H1 (cell line): ENCODE results near the gene TTBK2. TPM values are rescaled to one million over a fixed set of nuclear protein-coding genes. Genes with fewer than 3 reads are reported as not detected.

Source experiments
- CTCF ChIA-PET: fragments of 300-600 bp; sonication (Branson Sonifier 250); formaldehyde crosslinking; loops from one replicate; lab custom pipeline; 2021; ENCODE audit not compliant: partially characterized antibody; lab: Charles Lee
- POLR2A ChIA-PET: fragments of 300-600 bp; sonication (Branson Sonifier 250); formaldehyde crosslinking; loops from one replicate; lab custom pipeline; 2021; ENCODE audit warnings: inconsistent platforms; ENCODE audit not compliant: partially characterized antibody; lab: Charles Lee
- DNase-seq, 2 experiments: peaks; one replicate each; pipeline versions ENCODE4 v3.0.0 to v3.0.0-alpha.2; 2010 to 2022; ENCODE audit warnings: low spot score in 2 of 2, low read depth in 1 of 2, mixed read lengths in 1 of 2
- FAIRE-seq: peaks from 2 replicates; lab custom pipeline; 2011; peaks lifted over from hg19 to GRCh38; lab: Jason Lieb, UNC
- H2AFZ ChIP-seq: 2 replicates; pipeline ENCODE4 v1.8.1; 2012; ENCODE audit warnings: low read length, inconsistent platforms
- H2AK5ac ChIP-seq: 2 replicates; pipeline ENCODE4 v1.6.1; 2013; ENCODE audit warnings: low read depth, low read length
- H2BK120ac ChIP-seq: replicated peaks from 2 replicates; pipeline ENCODE3; 2013; ENCODE audit warnings: low read depth, low read length, inconsistent platforms
- H2BK12ac ChIP-seq: 2 replicates; pipeline ENCODE4 v1.6.1; 2013; ENCODE audit warnings: low read depth, low read length
- H2BK15ac ChIP-seq: 2 replicates; pipeline ENCODE4 v1.6.1; 2013; ENCODE audit warnings: low read length
- H2BK20ac ChIP-seq: 2 replicates; pipeline ENCODE4 v1.6.1; 2013; ENCODE audit warnings: low read length
- H2BK5ac ChIP-seq: 2 replicates; pipeline ENCODE4 v1.6.1; 2013; ENCODE audit warnings: low read depth, low read length
- H3K14ac ChIP-seq: 2 replicates; pipeline ENCODE4 v1.6.1; 2013; ENCODE audit warnings: inconsistent platforms; ENCODE audit not compliant: insufficient read length
- H3K18ac ChIP-seq: 2 replicates; pipeline ENCODE4 v1.6.1; 2013; ENCODE audit warnings: low read length; ENCODE audit errors: extremely low read depth
- H3K23ac ChIP-seq: 2 replicates; pipeline ENCODE4 v1.6.1; 2013; ENCODE audit warnings: inconsistent platforms; ENCODE audit not compliant: insufficient read length
- H3K23me2 ChIP-seq: 2 replicates; pipeline ENCODE4 v1.6.1; 2013; ENCODE audit warnings: low read depth, low read length
- H3K27ac ChIP-seq: 2 replicates; pipeline ENCODE4 v1.6.1; 2011; ENCODE audit warnings: low read depth, low read length, inconsistent platforms
- H3K27me3 ChIP-seq, 4 experiments: replicated peaks in 1 of 4; 1 replicate in 1 of 4; 2 replicates in 3 of 4; pipeline versions ENCODE4 v1.6.1 to v1.8.1; 2011 to 2013; ENCODE audit warnings: low read length in 3 of 4, mild to moderate bottlenecking in 3 of 4, inconsistent platforms in 2 of 4, mixed read lengths in 2 of 4, moderate library complexity in 1 of 4; ENCODE audit not compliant: control insufficient read depth in 3 of 4, insufficient read depth in 3 of 4; ENCODE audit errors: extremely low read depth in 1 of 4
- H3K36me3 ChIP-seq, 4 experiments: 2 replicates each; pipeline versions ENCODE4 v1.6.1 to v1.8.1; 2011 to 2013; ENCODE audit warnings: mild to moderate bottlenecking in 4 of 4, low read length in 3 of 4, moderate library complexity in 2 of 4, control low read depth in 1 of 4, inconsistent platforms in 1 of 4; ENCODE audit not compliant: insufficient read depth in 4 of 4, control insufficient read depth in 2 of 4
- H3K4ac ChIP-seq: replicated peaks from 2 replicates; pipeline ENCODE3; 2013; ENCODE audit warnings: low read length, low read depth, mixed read lengths, inconsistent platforms; ENCODE audit not compliant: insufficient read length
- H3K4me1 ChIP-seq, 4 experiments: replicated peaks in 1 of 4; 1 replicate in 1 of 4; 2 replicates in 3 of 4; pipeline versions ENCODE4 v1.6.1 to v1.8.1; 2011 to 2013; ENCODE audit warnings: low read length in 3 of 4, inconsistent platforms in 2 of 4, mixed read lengths in 1 of 4; ENCODE audit not compliant: insufficient read depth in 4 of 4, control insufficient read depth in 3 of 4
- H3K4me2 ChIP-seq, 2 experiments: 2 replicates each; pipeline versions ENCODE4 v1.6.1 to v1.8.1; 2011 to 2013; ENCODE audit warnings: low read depth in 2 of 2, low read length in 2 of 2, control low read depth in 1 of 2, inconsistent platforms in 1 of 2, mild to moderate bottlenecking in 1 of 2; ENCODE audit not compliant: insufficient read depth in 1 of 2
- H3K4me3 ChIP-seq, 4 experiments: fragments of 200-600, 300-600 bp in 1 of 4; sonication (generic), shearing (Covaris generic), sonication (Bioruptor Twin) in 1 of 4; 2 replicates each; pipeline versions ENCODE4 v1.5.1 to v1.8.1; 2011 to 2016; ENCODE audit warnings: low read length in 4 of 4, low read depth in 3 of 4, control low read depth in 2 of 4, inconsistent platforms in 2 of 4, mild to moderate bottlenecking in 2 of 4, mixed read lengths in 1 of 4, moderate library complexity in 1 of 4; ENCODE audit not compliant: insufficient read depth in 2 of 4; ENCODE audit errors: extremely low read depth in 1 of 4
- H3K56ac ChIP-seq: replicated peaks from 2 replicates; pipeline ENCODE3; 2013; ENCODE audit warnings: low read depth, mild to moderate bottlenecking, mixed read lengths, low read length, inconsistent platforms; ENCODE audit not compliant: insufficient read length
- H3K79me1 ChIP-seq: 2 replicates; pipeline ENCODE4 v1.6.1; 2013; ENCODE audit warnings: low read depth, low read length, control low read depth
- H3K79me2 ChIP-seq, 2 experiments: 2 replicates each; pipeline versions ENCODE4 v1.6.1 to v1.8.1; 2012 to 2013; ENCODE audit warnings: low read length in 2 of 2, mild to moderate bottlenecking in 2 of 2, inconsistent platforms in 1 of 2; ENCODE audit not compliant: insufficient read depth in 2 of 2, control insufficient read depth in 1 of 2
- H3K9ac ChIP-seq, 4 experiments: replicated peaks in 1 of 4; 1 replicate in 1 of 4; 2 replicates in 3 of 4; pipeline versions ENCODE4 v1.6.1 to v1.8.1; 2011 to 2013; ENCODE audit warnings: low read depth in 3 of 4, low read length in 3 of 4, control low read depth in 2 of 4, mild to moderate bottlenecking in 2 of 4, moderate library complexity in 2 of 4, inconsistent platforms in 1 of 4; ENCODE audit errors: extremely low read depth in 1 of 4
- H3K9me3 ChIP-seq, 2 experiments: 2 replicates each; pipeline versions ENCODE4 v1.6.1 to v1.8.1; 2012 to 2013; ENCODE audit warnings: mild to moderate bottlenecking in 2 of 2, moderate library complexity in 2 of 2, control low read depth in 1 of 2, inconsistent platforms in 1 of 2, low read depth in 1 of 2, low read length in 1 of 2, mixed read lengths in 1 of 2; ENCODE audit not compliant: insufficient read depth in 2 of 2
- H4K20me1 ChIP-seq, 2 experiments: replicated peaks in 1 of 2; 2 replicates each; pipeline versions ENCODE3 to v1.8.1; 2011 to 2013; ENCODE audit warnings: inconsistent platforms in 2 of 2, low read length in 2 of 2, mild to moderate bottlenecking in 1 of 2; ENCODE audit not compliant: insufficient read depth in 2 of 2, control insufficient read depth in 1 of 2
- H4K5ac ChIP-seq: 2 replicates; pipeline ENCODE4 v1.6.1; 2013; ENCODE audit warnings: low read length, low read depth, mixed read lengths, inconsistent platforms; ENCODE audit not compliant: insufficient read length
- H4K8ac ChIP-seq: 2 replicates; pipeline ENCODE4 v1.8.0; 2013; ENCODE audit warnings: mild to moderate bottlenecking, moderate library complexity, low read length, inconsistent platforms; ENCODE audit not compliant: insufficient read depth; ENCODE audit errors: extremely low read depth
- H4K91ac ChIP-seq: replicated peaks from 2 replicates; pipeline ENCODE3; 2013; ENCODE audit warnings: low read length, mixed read lengths, inconsistent platforms; ENCODE audit not compliant: insufficient read length
- CEBPB ChIP-seq: IDR thresholded peaks from 2 replicates; pipeline ENCODE4 v1.6.1; 2012; ENCODE audit warnings: low read depth, low read length
- CTBP2 ChIP-seq: IDR thresholded peaks from 2 replicates; pipeline ENCODE4 v1.7.0; 2011; ENCODE audit warnings: borderline replicate concordance, mild to moderate bottlenecking, moderate library complexity, mixed read lengths, low read length; ENCODE audit not compliant: insufficient read depth, insufficient read length
- CTCF ChIP-seq, 3 experiments: IDR thresholded peaks; 1 replicate in 2 of 3; 2 replicates in 1 of 3; pipeline versions ENCODE4 v1.5.1 to v1.6.1; 2011; ENCODE audit warnings: low read length in 3 of 3, mild to moderate bottlenecking in 3 of 3, inconsistent platforms in 2 of 3, low read depth in 1 of 3, moderate library complexity in 1 of 3; ENCODE audit not compliant: insufficient read depth in 1 of 3; ENCODE audit errors: control extremely low read depth in 1 of 3
- GTF2F1 ChIP-seq: IDR thresholded peaks from 2 replicates; pipeline ENCODE4 v1.6.1; 2012; ENCODE audit warnings: low read depth, low read length, improper control_type of control experiment, borderline replicate concordance
- HDAC2 ChIP-seq, 2 experiments: fragments of 300-600 bp in 1 of 2; sonication (generic) in 1 of 2; IDR thresholded peaks; 2 replicates each; pipeline ENCODE4 v1.6.1; 2011 to 2012; ENCODE audit warnings: low read depth in 2 of 2, low read length in 2 of 2, mild to moderate bottlenecking in 2 of 2, moderate library complexity in 2 of 2, borderline replicate concordance in 1 of 2, inconsistent platforms in 1 of 2
- HDAC6 ChIP-seq: IDR thresholded peaks from one replicate; pipeline ENCODE4 v1.7.1; 2012; ENCODE audit warnings: low read depth, mild to moderate bottlenecking, inconsistent platforms, low read length, moderate library complexity
- KDM5A ChIP-seq: fragments of 200-600 bp; IDR thresholded peaks from 2 replicates; pipeline ENCODE4 v1.7.1; 2012; ENCODE audit warnings: mild to moderate bottlenecking, low read length, inconsistent platforms, mixed read lengths
- MAX ChIP-seq: IDR thresholded peaks from 2 replicates; pipeline ENCODE4 v1.6.1; 2012; ENCODE audit warnings: inconsistent platforms
- RXRA ChIP-seq: IDR thresholded peaks from 2 replicates; pipeline ENCODE4 v1.6.1; 2011; ENCODE audit warnings: low read depth, mild to moderate bottlenecking, low read length, moderate library complexity; ENCODE audit not compliant: insufficient read depth
- SP4 ChIP-seq: IDR thresholded peaks from 2 replicates; pipeline ENCODE4 v1.6.1; 2012; ENCODE audit warnings: low read length, inconsistent platforms
- SRF ChIP-seq: IDR thresholded peaks from 2 replicates; pipeline ENCODE4 v1.6.1; 2011; ENCODE audit warnings: mild to moderate bottlenecking, low read depth, low read length, moderate library complexity
- TCF12 ChIP-seq: IDR thresholded peaks from 2 replicates; pipeline ENCODE4 v1.6.1; 2011; ENCODE audit warnings: low read depth, mild to moderate bottlenecking, low read length
- ZNF274 ChIP-seq: IDR thresholded peaks from 2 replicates; pipeline ENCODE4 v1.7.0; 2012; ENCODE audit warnings: low read length, borderline replicate concordance; ENCODE audit errors: extremely low read depth
- polyA plus RNA-seq, 7 experiments: library from polyadenylated mRNA; depleted of rRNA in 3 of 7; stranded (reverse) in 5 of 7; unstranded in 2 of 7; fragments of >200 nt in 5 of 7; fragments of 200-250 nt in 2 of 7; gene quantifications; 1 replicate in 5 of 7; 2 replicates in 1 of 7; 4 replicates in 1 of 7; pipeline versions ENCODE4 v1.2.1 to v1.2.3, GENCODE V29; 2011 to 2013; ENCODE audit warnings: missing spikeins in 2 of 7, mixed read lengths in 2 of 7
- total RNA-seq: library from RNA; stranded (reverse); fragmentation: NEBNext Ultra II Directional; extraction: Animal tissue kit (Norgen Biotek cat#: 25700); gene quantifications from 2 replicates; pipeline ENCODE4 v1.2.1, GENCODE V29; 2021

The TTBK2 gene
- total and polyA plus RNA-seq, 2 of the 8 experiments (the other 6 are each of a cell fraction or from before 2014, with no cell fraction given), result 2.7 to 18.2 TPM

- H3K4me1 ChIP-seq, result no peaks in the 10 kb centered on the region
- H2BK120ac ChIP-seq, result no peak overlapping the region
- H2BK5ac ChIP-seq, result no peak overlapping the region
- H3K14ac ChIP-seq, result no peak overlapping the region
- no peaks in the 10 kb centered on the region for H4K20me1 ChIP-seq
- H3K9ac ChIP-seq, result no peak overlapping the region
- H2BK15ac ChIP-seq, result no peak overlapping the region
- H3K36me3 ChIP-seq, result no peaks in the 10 kb centered on the region
- no peak overlapping the region for H2BK12ac ChIP-seq
- no peak for DNase-seq
- H3K79me2 ChIP-seq, result no peaks in the 10 kb centered on the region
- H3K79me1 ChIP-seq, result no peaks in the 10 kb centered on the region
- H2AFZ ChIP-seq, result no peak overlapping the region
- no peaks in the 10 kb centered on the region for H3K27me3 ChIP-seq
- no peak overlapping the region for H3K23ac ChIP-seq
- no peaks in the 10 kb centered on the region for H3K23me2 ChIP-seq
- no peak overlapping the region for H3K4me3 ChIP-seq
- no peak overlapping the region for H3K18ac ChIP-seq
- CTCF ChIA-PET, result interaction anchor here (0.8 to 5.1 kb wide), 3 partner anchors 10 to 20 kb away, joined by 3 to 41 read pairs (median 6); no protein-coding TSS in a partner anchor
- no peak overlapping the region for H3K27ac ChIP-seq
- H2BK20ac ChIP-seq, result no peak overlapping the region
- no peak overlapping the region for H2AK5ac ChIP-seq
- no peak overlapping the region for H4K5ac ChIP-seq
- H3K4ac ChIP-seq, result no peak overlapping the region
- H4K8ac ChIP-seq, result no peak overlapping the region
- H3K56ac ChIP-seq, result no peak overlapping the region
- H4K91ac ChIP-seq, result no peak overlapping the region
- H3K9me3 ChIP-seq, result no peaks in the 10 kb centered on the region
- H3K4me2 ChIP-seq, result no peak overlapping the region
- FAIRE-seq, result no peak
- POLR2A ChIA-PET, result no interaction called here
- TF ChIP-seq RXRA (no peak), HDAC6 (no peak), CTBP2 (no peak), KDM5A (no peak), CTCF (IDR thresholded peaks at IDR 0.05; ENCODE audit: control extremely low read depth in 1 of 3, insufficient read depth in 1 of 3, low read depth in 1 of 3, low read length in 3 of 3) (no peak), ZNF274 (no peak), HDAC2 (IDR thresholded peaks at IDR 0.05; ENCODE audit: borderline replicate concordance in 1 of 2, low read depth in 2 of 2, low read length in 2 of 2) (no peak), MAX (no peak), GTF2F1 (no peak), TCF12 (no peak), SP4 (no peak), CEBPB (no peak), SRF (no peak)
These were observed 109.1 kb downstream of the TTBK2 start for GRCh38 chr15:42811433-42811832.
